Mesendoderm (in vitro differentiated cells): Measurements from ENCODE around the gene PHYHD1.

Experiments
- DNase-seq: peaks from one replicate; pipeline ENCODE4 v3.0.0; 2013
- H2AK5ac ChIP-seq: 2 replicates; pipeline ENCODE4 v1.6.1; 2013; ENCODE audit warnings: low read length, inconsistent platforms
- H2BK120ac ChIP-seq: 2 replicates; pipeline ENCODE4 v1.6.1; 2013; ENCODE audit warnings: low read depth, mild to moderate bottlenecking, low read length, moderate library complexity, mixed read lengths
- H2BK15ac ChIP-seq: replicated peaks from 2 replicates; pipeline ENCODE4 v1.6.1; 2013; ENCODE audit warnings: low read depth, mild to moderate bottlenecking, moderate library complexity
- H2BK5ac ChIP-seq: 2 replicates; pipeline ENCODE4 v1.6.1; 2013; ENCODE audit warnings: low read length, inconsistent platforms
- H3K18ac ChIP-seq: 2 replicates; pipeline ENCODE4 v1.6.1; 2013; ENCODE audit warnings: mild to moderate bottlenecking, low read length, mixed read lengths
- H3K23ac ChIP-seq: one replicate; pipeline ENCODE4 v1.6.1; 2013; ENCODE audit warnings: low read length
- H3K27ac ChIP-seq: 2 replicates; pipeline ENCODE4 v1.5.1; 2013; ENCODE audit warnings: low read depth, mild to moderate bottlenecking, inconsistent platforms, low read length, moderate library complexity
- H3K27me3 ChIP-seq: 2 replicates; pipeline ENCODE4 v1.6.1; 2013; ENCODE audit warnings: low read length, control low read depth, mild to moderate bottlenecking, inconsistent platforms; ENCODE audit not compliant: insufficient read depth, poor library complexity
- H3K36me3 ChIP-seq: 2 replicates; pipeline ENCODE4 v1.6.1; 2013; ENCODE audit warnings: low read length, inconsistent platforms; ENCODE audit not compliant: control insufficient read depth, insufficient read depth
- H3K4ac ChIP-seq: one replicate; pipeline ENCODE4 v1.6.1; 2013; ENCODE audit warnings: low read depth, mild to moderate bottlenecking, low read length, moderate library complexity
- H3K4me1 ChIP-seq: 2 replicates; pipeline ENCODE4 v1.6.1; 2013; ENCODE audit warnings: low read depth, low read length, inconsistent platforms; ENCODE audit not compliant: control insufficient read depth
- H3K4me2 ChIP-seq: 2 replicates; pipeline ENCODE4 v1.6.1; 2013; ENCODE audit warnings: low read length
- H3K4me3 ChIP-seq: 2 replicates; pipeline ENCODE4 v1.5.1; 2013; ENCODE audit warnings: mild to moderate bottlenecking, low read length
- H3K56ac ChIP-seq: one replicate; pipeline ENCODE4 v1.6.1; 2013; ENCODE audit warnings: low read length
- H3K79me1 ChIP-seq: 2 replicates; pipeline ENCODE4 v1.6.1; 2013; ENCODE audit warnings: low read length, inconsistent platforms
- H3K79me2 ChIP-seq: 2 replicates; pipeline ENCODE4 v1.6.1; 2013; ENCODE audit warnings: mild to moderate bottlenecking, low read length; ENCODE audit not compliant: control insufficient read depth, insufficient read depth
- H3K9ac ChIP-seq: 2 replicates; pipeline ENCODE4 v1.6.1; 2013; ENCODE audit warnings: low read length, inconsistent platforms
- H4K5ac ChIP-seq: one replicate; pipeline ENCODE4 v1.6.1; 2013; ENCODE audit warnings: low read length
- H4K8ac ChIP-seq: one replicate; pipeline ENCODE4 v1.6.1; 2013; ENCODE audit warnings: low read depth, mild to moderate bottlenecking, control low read depth, low read length, moderate library complexity
- WGBS: extraction: QIAGEN DNeasy Blood & Tissue Kit; methylation state at CpG from one replicate; pipeline ENCODE4 v1.1.7; 2013; ENCODE audit warnings: low lambda C conversion rate, missing lambda C conversion rate; ENCODE audit not compliant: insufficient coverage; ENCODE audit errors: extremely low coverage; 5-methylcytosine and 5-hydroxymethylcytosine counted together

The PHYHD1 gene

DNA sequence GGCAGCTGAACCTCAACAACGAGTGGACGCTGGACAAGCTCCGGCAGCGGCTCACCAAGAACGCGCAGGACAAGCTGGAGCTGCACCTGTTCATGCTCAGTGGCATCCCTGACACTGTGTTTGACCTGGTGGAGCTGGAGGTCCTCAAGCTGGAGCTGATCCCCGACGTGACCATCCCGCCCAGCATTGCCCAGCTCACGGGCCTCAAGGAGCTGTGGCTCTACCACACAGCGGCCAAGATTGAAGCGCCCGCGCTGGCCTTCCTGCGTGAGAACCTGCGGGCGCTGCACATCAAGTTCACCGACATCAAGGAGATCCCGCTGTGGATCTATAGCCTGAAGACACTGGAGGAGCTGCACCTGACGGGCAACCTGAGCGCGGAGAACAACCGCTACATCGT, 12.4 kb upstream of the PHYHD1 start:
- Histone ChIP-seq H2BK120ac (no peak overlapping the region), H2AK5ac (no peak overlapping the region), H4K5ac (no peak overlapping the region), H3K4me1 (peaks cover 9% of the 10 kb centered on the region), H2BK15ac (no peak overlapping the region), H3K79me2 (peaks cover 10% of the 10 kb centered on the region), H3K36me3 (peaks cover 14% of the 10 kb centered on the region), H4K8ac (no peak overlapping the region), H3K4ac (no peak overlapping the region), H3K23ac (no peak overlapping the region), H3K4me2 (no peak overlapping the region), H3K27ac (no peak overlapping the region), H3K4me3 (no peak overlapping the region), H3K27me3 (no peaks in the 10 kb centered on the region), H3K18ac (no peak overlapping the region), H3K79me1 (peaks cover 24% of the 10 kb centered on the region), H3K56ac (no peak overlapping the region), H3K9ac (no peak overlapping the region), H2BK5ac (no peak overlapping the region)
- DNase-seq, result no peak
- WGBS, result no CpG with 5 or more reads among the region's 24 CpGs

DNA sequence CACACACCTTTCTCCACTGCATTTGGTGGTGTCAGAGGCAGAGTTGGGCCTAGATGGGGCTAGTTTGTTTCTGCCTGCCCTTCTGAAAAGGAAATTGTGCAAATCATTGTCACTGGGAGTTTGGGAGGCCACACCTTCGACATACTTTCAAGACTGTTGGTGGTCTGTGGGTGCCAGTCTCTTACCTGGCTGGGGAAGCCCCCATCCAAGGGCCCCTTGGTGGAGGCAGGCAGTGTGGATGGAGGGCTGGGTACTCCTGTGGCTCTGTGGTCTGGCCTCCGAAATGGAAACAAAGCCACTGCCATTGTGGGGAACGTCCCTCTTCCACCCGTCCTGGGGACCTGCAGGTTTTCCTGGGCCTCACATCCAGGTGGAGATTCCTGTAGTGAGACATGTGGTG, 10.9 kb upstream of the PHYHD1 start:
- H3K4me3 ChIP-seq, result no peak overlapping the region
- no peak for DNase-seq
- peaks cover 14% of the 10 kb centered on the region for H3K36me3 ChIP-seq
- no peak overlapping the region for H3K56ac ChIP-seq
- peaks cover 31% of the 10 kb centered on the region for H3K79me1 ChIP-seq
- H3K4me1 ChIP-seq, result peaks cover 9% of the 10 kb centered on the region
- no peak overlapping the region for H3K23ac ChIP-seq
- no peak overlapping the region for H3K4ac ChIP-seq
- no peak overlapping the region for H4K8ac ChIP-seq
- no peak overlapping the region for H3K18ac ChIP-seq
- H2BK120ac ChIP-seq, result no peak overlapping the region
- H3K9ac ChIP-seq, result no peak overlapping the region
- peak overlapping the region; percentile 9 for H3K27ac ChIP-seq
- no peak overlapping the region for H3K4me2 ChIP-seq
- H2AK5ac ChIP-seq, result no peak overlapping the region
- no peak overlapping the region for H2BK15ac ChIP-seq
- WGBS, result no CpG with 5 or more reads among the region's 4 CpGs
- no peaks in the 10 kb centered on the region for H3K27me3 ChIP-seq
- H3K79me2 ChIP-seq, result peaks cover 20% of the 10 kb centered on the region
- H2BK5ac ChIP-seq, result no peak overlapping the region
- H4K5ac ChIP-seq, result no peak overlapping the region

DNA sequence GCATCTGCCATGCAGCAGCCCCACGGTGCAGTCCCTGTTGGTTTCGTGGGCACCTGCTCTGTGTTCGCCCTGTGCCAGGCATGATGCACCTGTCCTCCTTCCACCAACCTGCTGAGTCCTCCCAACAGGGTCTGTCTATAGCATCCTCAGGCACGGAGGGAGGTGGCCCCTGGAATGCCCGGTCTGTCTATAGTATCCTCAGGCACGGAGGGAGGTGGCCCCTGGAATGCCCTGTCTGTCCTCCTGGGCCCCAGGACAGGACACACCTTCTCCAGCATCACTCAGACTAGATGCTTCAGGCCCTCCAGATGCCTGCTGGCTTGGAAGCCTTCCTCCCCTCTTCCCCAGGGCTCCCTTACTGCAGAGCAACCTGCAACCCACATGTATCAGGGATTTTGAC, 9.9 kb upstream of the PHYHD1 start:
- no CpG with 5 or more reads among the region's 6 CpGs for WGBS
- Histone ChIP-seq H3K79me2 (peaks cover 20% of the 10 kb centered on the region), H2BK5ac (no peak overlapping the region), H3K79me1 (peaks cover 28% of the 10 kb centered on the region), H4K5ac (no peak overlapping the region), H3K27ac (peak overlapping the region; percentile 64), H3K23ac (no peak overlapping the region), H3K27me3 (no peaks in the 10 kb centered on the region), H2BK15ac (no peak overlapping the region), H3K4me1 (peaks cover 9% of the 10 kb centered on the region), H3K4ac (no peak overlapping the region), H3K36me3 (peaks cover 14% of the 10 kb centered on the region), H2AK5ac (no peak overlapping the region), H3K9ac (no peak overlapping the region), H3K18ac (no peak overlapping the region), H3K4me3 (no peak overlapping the region), H2BK120ac (no peak overlapping the region), H3K4me2 (no peak overlapping the region), H4K8ac (no peak overlapping the region), H3K56ac (no peak overlapping the region)
- no peak for DNase-seq

DNA sequence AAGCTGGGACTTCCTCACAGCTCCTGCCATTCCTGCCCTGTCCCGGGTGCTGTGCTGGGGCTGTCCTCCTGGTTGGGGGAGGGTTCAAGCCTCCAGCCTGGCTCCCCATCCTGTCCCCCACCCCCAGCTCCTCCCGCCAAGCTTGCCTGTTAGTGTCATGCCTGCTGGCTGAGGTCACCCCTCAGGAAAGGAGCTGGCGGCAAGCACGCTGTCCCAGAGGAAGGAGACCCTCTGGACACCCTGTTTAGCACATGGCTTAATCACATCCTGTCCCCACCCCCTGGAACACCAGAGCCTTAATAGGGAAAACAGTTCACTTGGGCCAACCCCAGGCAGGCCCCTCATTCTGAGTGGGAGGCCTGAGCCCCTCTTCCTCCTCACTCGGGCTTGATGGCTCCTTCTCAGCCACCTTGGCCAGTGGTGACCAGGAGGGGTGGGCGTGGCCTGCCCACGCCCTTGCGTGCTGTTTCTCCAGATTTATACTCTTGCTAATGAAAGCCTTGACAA, 9.2 kb upstream of the PHYHD1 start:
- H3K27ac ChIP-seq, result peak overlapping the region; percentile 64
- no peak overlapping the region for H3K4me2 ChIP-seq
- H2BK120ac ChIP-seq, result no peak overlapping the region
- H3K4ac ChIP-seq, result no peak overlapping the region
- H3K56ac ChIP-seq, result peak overlapping the region; percentile 59
- no peak overlapping the region for H2BK15ac ChIP-seq
- H3K79me1 ChIP-seq, result peaks cover 28% of the 10 kb centered on the region
- H3K4me1 ChIP-seq, result peaks cover 9% of the 10 kb centered on the region
- H2AK5ac ChIP-seq, result no peak overlapping the region
- H3K27me3 ChIP-seq, result no peaks in the 10 kb centered on the region
- H3K9ac ChIP-seq, result peak overlapping the region; percentile 8
- no peak overlapping the region for H3K4me3 ChIP-seq
- H4K8ac ChIP-seq, result no peak overlapping the region
- H4K5ac ChIP-seq, result no peak overlapping the region
- H2BK5ac ChIP-seq, result peak overlapping the region; percentile 18
- H3K23ac ChIP-seq, result no peak overlapping the region
- peaks cover 20% of the 10 kb centered on the region for H3K79me2 ChIP-seq
- peak; percentile 96 for DNase-seq
- peaks cover 17% of the 10 kb centered on the region for H3K36me3 ChIP-seq
- WGBS, result no CpG with 5 or more reads among the region's 8 CpGs
- no peak overlapping the region for H3K18ac ChIP-seq

DNA sequence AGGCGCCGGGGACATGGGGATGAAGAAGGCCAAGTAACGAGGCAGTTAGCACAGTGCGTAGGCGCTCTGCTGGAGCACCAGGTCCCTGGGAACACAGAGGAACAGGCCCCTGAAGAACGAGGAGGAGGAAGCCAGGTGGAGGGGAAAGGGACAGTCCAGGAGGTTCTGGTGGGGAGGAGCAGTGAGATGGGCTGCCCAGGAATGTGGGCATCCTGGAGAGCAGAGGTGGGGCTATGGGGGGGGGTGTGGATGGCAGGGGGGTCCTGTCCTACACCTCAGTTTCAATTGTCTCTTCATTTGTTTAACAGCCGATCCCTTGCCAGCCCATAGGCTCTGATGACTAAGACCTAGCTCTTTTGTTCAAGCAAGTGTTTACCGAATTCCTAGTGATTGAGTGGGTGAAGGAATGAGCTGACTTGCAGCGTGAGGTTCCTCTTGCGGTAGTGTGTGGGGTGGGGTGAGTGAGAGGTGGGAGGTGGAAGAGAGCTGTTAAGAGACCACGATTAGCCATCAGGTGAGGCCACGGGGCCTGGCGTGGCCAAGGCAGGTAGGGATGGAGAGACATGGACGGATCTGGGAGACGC, 8.4 kb upstream of the PHYHD1 start:
- H3K4me3 ChIP-seq, result no peak overlapping the region
- H3K36me3 ChIP-seq, result peaks cover 17% of the 10 kb centered on the region
- peak; percentile 92 for DNase-seq
- no peak overlapping the region for H3K4me2 ChIP-seq
- H4K5ac ChIP-seq, result no peak overlapping the region
- peaks cover 9% of the 10 kb centered on the region for H3K4me1 ChIP-seq
- H3K56ac ChIP-seq, result peak overlapping the region; percentile 1
- no peak overlapping the region for H2AK5ac ChIP-seq
- no peak overlapping the region for H2BK15ac ChIP-seq
- no peak overlapping the region for H2BK120ac ChIP-seq
- H2BK5ac ChIP-seq, result no peak overlapping the region
- no peak overlapping the region for H3K9ac ChIP-seq
- peaks cover 28% of the 10 kb centered on the region for H3K79me1 ChIP-seq
- H3K27ac ChIP-seq, result peak overlapping the region; percentile 64
- H3K79me2 ChIP-seq, result peaks cover 20% of the 10 kb centered on the region
- no peaks in the 10 kb centered on the region for H3K27me3 ChIP-seq
- H3K4ac ChIP-seq, result no peak overlapping the region
- peak overlapping the region; percentile 3 for H3K18ac ChIP-seq
- no peak overlapping the region for H3K23ac ChIP-seq
- H4K8ac ChIP-seq, result no peak overlapping the region
- WGBS, result no CpG with 5 or more reads among the region's 15 CpGs
